GM18909 (cell line): Measurements from ENCODE around the gene OR11A1.
"Not testable (repeated sequence)": the region's sequence is repeated elsewhere in the genome, so short reads cannot be mapped to it uniquely, and the experiment has no call there.

Experiments used
- ATAC-seq: cut with Tn5 transposase; IDR thresholded peaks from one replicate; pipeline ENCODE4 v1.9.1; 2021; ENCODE audit warnings: mild to moderate bottlenecking; ENCODE audit not compliant: unreplicated experiment, poor library complexity

The OR11A1 gene

DNA sequence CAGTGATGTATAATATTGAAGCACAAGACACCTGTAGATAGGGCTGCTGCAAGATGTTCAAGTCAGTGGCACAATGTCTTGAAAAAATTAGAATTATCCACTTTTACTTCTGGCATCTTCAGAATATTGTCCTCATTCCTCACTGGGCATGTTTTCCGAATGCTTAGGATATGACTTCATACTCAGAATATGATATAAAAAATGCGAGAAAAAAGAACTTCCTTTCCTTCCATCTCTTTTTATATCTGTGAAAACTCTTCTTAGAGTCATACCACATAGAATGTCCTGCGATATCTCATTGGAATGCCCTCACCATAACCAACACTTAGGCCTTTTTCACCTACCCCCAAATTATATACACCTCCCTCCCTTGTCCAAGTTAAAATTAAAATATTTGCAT, 26.3 kb upstream of the OR11A1 start:
- ATAC-seq = no peak

DNA sequence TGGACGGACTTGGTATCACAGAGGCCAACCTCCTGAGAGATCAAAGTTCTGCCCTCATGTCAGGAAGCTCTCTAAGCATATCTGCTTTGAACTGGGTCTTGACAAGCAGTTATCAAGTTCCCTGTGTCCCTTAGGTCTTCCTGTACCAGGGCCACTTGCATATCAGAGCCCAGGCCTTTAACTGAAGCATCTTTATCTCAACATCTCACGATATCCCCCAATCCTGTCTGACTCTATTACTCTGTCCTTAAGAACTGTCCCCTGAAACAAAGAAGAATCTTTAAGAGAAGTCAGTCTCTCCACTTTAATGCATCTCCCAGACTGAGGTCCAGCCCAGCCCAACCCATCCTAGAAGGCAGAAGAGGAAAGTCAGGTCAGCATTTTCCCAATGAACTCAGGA, 22.7 kb upstream of the OR11A1 start:
- no peak for ATAC-seq

GRCh38 chr6:29478740-29479139, 21.9 kb upstream of the OR11A1 start:
- ATAC-seq = no peak

- ATAC-seq = no peak
These were observed 21.1 kb upstream of the OR11A1 start for GRCh38 chr6:29477923-29478450.

DNA sequence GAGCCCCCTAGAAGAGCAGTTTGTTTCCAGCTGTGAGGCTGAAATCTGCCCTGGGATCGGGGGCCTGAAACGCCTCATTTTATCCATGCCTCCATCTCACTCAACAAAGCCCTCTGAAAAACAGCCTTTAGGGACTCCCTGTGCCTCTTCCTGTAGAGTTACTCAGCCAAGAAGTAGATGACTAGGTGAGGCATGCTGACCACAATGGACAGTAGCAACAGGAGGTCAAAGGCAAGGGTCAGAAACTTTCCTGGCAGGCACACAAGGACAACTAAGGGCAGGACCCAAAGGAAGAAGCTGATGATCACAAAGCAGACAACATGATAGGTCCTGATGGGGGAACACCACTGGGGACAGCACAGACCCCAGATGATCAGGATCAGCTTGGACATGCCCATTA, 18.1 kb upstream of the OR11A1 start:
- ATAC-seq = no peak

- no peak for ATAC-seq
These were observed 9.4 kb upstream of the OR11A1 start for GRCh38 chr6:29466241-29466640.

- no peak for ATAC-seq
These were observed 8.9 kb upstream of the OR11A1 start for GRCh38 chr6:29465801-29466200.

GRCh38 chr6:29465279-29465678, 8.4 kb upstream of the OR11A1 start:
- no peak for ATAC-seq

- no peak for ATAC-seq
These were observed 5.2 kb upstream of the OR11A1 start for GRCh38 chr6:29462022-29462421.

GRCh38 chr6:29461021-29461814, 4.3 kb upstream of the OR11A1 start:
- ATAC-seq = no peak

GRCh38 chr6:29451471-29452193, 5.2 kb downstream of the OR11A1 start:
- ATAC-seq = no peak

GRCh38 chr6:29447670-29448069, 9.2 kb downstream of the OR11A1 start:
- ATAC-seq = no peak

- not testable (repeated sequence) for ATAC-seq
These were observed 12.8 kb downstream of the OR11A1 start for GRCh38 chr6:29444031-29444430.

GRCh38 chr6:29442719-29443118, 14.2 kb downstream of the OR11A1 start:
- ATAC-seq = no peak

GRCh38 chr6:29439006-29439405, 17.9 kb downstream of the OR11A1 start, which contains the start of gene OR10C1:
OR10C1 (plus strand) TSS chr6:29439306; CDS start chr6:29440016, 710 bp downstream.
- ATAC-seq = no peak

DNA sequence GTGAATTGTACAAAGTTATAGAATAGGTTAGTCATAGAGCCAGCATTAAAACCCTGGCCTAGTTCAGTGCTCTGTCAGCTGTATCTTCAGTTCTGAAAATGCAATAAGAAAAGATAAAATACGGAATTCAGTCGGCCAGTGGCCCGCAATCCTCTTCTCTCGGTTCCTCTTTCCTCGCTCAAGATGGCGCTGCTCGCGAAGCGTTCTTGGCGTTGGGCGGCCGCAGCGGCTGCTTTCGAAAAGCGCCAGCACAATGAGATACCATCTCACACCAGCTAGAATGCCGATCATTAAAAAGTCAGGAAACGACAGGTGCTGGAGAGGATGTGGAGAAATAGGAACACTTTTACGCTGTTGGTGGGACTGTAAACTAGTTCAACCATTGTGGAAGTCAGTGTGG, 20.1 kb downstream of the OR11A1 start:
- ATAC-seq = not testable (repeated sequence)

DNA sequence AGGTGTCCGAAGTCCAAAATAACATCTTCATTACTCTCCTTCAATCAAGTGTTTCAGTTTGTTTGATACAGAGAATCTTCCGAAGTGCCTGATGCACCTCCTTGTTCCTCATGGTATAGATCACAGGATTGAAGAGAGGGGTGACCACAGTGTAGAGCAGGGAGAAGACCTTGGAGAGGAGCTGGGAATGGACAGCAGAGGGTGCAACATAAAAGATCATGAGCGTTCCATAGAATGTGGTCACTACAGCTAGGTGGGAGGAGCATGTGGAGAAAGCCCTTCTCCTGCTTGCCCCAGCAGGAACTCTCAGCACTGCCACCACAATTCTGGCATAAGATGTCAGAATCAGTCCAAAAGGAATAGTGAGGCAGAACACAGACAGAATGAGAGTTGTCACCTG, 30.2 kb downstream of the OR11A1 start:
- no peak for ATAC-seq

DNA sequence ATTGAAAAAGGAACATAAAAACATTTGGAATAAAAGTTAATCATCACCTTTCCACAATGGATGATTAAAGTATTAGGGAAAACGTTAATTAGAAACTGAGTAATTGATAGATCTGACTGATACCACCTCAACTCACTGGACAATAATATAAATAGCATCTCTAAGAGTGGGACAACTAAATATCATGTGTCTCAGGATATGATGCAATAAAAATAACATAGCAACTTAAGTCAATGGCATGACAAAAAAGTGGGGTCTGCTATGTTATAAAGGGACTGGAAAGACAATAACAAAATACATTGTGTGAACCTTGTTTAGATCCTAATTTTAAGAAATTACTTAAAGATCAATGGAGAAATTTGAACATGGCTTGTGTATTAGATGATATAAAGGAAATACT, 31.8 kb downstream of the OR11A1 start:
- no peak for ATAC-seq

GRCh38 chr6:29424575-29424974, 32.3 kb downstream of the OR11A1 start:
- no peak for ATAC-seq

- ATAC-seq = no peak
These were observed 32.7 kb downstream of the OR11A1 start for GRCh38 chr6:29424168-29424567.

- no peak for ATAC-seq
These were observed 37.4 kb downstream of the OR11A1 start for GRCh38 chr6:29419516-29419915.
